GM21526 (cell line): Measurements from ENCODE around the gene ABCC9.
"Not testable (repeated sequence)": the region's sequence is repeated elsewhere in the genome, so short reads cannot be mapped to it uniquely, and the experiment has no call there.

Experiments
- ATAC-seq: cut with Tn5 transposase; IDR thresholded peaks from one replicate; pipeline ENCODE4 v1.9.1; 2021; ENCODE audit warnings: moderate library complexity; ENCODE audit not compliant: unreplicated experiment, low FRiP score

The ABCC9 gene

DNA sequence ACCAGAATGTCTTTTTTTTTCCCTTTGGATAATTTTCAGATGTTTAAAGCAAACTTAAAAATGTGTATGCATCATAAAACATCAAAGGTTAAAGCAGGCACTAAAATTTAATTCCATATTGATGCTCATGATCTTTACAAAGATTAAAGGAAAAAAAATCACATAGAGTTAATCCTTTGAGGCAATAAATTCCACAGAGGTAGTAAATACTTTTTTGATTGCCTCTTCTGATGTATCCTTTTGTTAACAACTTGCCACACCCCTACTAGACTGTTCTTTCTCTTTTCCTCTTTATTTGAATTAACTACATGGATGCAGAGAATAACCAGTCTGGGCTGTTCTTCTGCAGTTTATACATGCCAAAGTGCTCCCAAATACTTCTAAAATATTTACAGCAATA, 121.5 kb downstream of the ABCC9 start:
- no peak for ATAC-seq

DNA sequence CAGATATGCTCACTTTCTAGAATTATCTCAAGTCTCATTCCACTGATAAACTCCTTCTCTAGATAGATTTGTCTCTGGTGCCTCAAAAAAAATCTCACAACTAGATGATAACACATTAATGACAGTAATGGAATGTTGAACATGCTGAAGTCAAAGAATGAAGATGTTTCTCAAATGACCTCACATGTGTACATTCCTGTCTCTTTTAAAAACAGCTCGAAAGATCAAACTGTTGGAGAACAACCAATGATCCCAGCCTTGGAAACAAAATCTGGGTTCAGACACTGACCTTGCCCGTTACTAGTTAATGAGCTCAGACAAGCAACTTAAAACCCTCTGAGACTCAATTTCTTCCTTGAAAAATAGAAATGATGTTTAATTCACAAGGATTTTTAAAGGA, 122.0 kb downstream of the ABCC9 start:
- ATAC-seq = no peak

DNA sequence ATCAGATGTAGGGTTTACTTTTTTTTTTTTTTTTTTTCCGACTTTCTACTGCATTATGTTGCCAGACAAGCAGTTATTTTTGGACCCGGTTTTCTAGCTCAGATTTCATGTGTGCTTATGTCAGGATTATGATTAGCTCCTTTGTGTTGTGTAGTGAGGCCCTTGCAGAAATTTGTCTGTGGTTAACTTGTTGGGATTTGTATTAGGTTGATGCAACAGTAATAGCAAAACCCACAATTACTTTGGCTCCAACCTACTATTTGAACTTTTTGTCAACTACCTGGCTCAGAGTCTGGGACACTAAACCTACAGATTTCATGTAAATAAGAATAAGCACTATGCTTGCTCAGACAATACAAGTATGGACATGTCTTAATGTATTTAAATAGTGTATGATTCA, 122.6 kb downstream of the ABCC9 start:
- ATAC-seq = no peak

DNA sequence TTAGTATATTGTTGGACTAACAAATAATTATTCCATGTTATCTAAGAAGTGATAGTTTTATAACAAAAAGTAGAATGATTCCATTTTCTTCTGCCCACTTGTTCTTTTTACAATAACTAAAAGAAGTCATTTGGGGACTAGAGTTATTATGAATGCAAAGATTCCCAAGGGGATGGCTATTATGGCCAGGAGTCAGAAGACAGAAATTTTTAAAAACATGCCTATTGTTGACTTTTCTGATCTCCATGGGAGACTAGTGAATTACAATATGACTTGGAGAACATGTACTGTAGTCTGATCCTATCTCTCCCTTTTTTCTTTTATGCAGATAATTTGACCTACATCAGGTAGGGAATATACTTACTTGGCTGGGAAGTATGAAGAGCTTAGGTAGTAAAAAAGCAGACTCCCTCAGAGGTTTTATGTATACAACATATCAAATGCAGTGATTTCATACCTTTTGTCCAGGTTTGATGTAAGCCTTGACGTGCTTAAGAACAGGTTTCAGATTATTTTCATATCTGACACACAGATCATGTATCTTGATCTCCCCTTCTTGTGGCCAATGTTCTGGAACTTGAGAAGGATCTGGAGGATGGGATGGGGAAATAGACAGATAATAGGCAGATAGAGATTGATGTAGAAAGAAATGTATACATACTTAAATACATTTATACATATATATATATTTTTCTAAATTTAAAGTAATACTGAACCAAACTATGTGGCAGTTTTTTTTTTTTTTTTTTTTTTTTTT, 125.7 kb downstream of the ABCC9 start:
- ATAC-seq = no peak

DNA sequence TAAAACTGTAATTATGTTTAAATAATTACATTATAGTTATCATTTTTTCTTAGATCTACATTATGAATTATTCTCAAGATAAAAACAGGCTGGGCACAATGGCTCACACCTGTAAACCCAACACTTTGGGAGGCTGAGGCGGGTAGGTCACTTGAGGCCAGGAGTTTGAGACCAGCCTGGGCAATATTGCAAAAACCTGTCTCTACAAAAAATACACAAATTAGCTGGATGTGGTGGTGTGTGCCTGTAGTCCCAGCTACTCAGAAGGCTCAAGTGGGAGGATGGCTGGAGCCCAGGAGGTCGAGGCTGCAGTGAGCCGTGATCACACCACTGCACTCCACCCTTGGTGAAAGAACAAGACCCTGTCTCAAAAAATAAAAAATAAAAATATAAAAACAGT, 126.4 kb downstream of the ABCC9 start:
- no peak for ATAC-seq

DNA sequence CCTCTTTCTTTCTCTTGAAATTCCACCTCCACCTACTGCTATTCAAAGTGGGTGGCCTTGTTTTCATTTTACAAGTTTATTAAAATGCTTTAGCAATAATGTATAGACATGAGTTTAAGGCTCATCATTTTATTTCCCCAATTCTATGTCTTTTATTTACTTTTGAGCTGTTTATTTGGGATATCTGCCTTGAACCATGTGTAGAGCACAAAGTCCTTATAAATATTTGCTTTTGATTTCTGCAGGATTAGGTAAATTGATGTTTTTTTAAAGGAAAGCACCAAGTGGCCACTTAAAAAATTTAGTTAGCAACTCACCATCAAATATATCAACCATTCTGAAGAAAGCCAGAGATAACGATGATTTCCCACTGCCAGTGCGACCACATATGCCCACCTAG, 126.9 kb downstream of the ABCC9 start:
- ATAC-seq = no peak

DNA sequence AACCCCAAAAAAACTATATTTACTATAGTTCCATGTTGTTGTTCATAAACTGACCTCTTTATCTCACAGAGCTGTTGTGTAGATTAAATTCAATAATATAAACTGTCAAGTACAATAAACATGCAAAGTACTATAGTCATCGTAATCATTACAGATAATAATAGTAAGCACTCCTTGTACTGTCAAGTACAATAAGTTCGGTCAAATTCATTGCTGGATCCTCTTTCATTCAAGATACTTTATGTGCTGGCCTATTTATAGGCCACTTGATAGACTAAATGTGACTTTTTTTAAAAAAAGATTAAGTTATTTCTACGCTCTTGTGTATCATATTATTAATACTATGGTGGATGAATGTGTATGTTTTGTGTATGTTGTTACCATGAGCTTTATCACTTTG, 127.5 kb downstream of the ABCC9 start:
- ATAC-seq = no peak

- ATAC-seq = no peak
Observed at GRCh38 chr12:21813125-21813524, 128.1 kb downstream of the ABCC9 start.

GRCh38 chr12:21812340-21812739, 128.9 kb downstream of the ABCC9 start:
- ATAC-seq = not testable (repeated sequence)

DNA sequence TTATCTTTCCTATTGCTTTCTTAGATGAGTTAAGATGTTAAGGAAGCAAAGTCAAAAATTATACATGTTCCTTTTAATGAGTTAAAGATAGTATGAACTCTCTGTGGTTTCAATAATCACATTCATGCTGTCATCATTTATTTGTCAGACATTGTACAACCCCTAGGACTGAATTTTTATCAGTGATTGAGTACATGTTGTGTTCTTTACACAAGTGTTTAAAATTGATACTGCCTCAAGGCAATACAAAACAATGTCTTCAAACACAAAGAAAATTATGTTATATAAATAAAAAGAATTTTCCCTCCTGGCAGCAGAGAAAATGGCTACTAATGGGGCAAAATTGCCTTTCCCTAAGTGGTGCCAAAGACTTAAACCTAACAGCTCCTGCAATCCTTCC, 132.1 kb downstream of the ABCC9 start:
- no peak for ATAC-seq

- ATAC-seq = no peak
Observed at GRCh38 chr12:21806255-21806654, 135.0 kb downstream of the ABCC9 start.

DNA sequence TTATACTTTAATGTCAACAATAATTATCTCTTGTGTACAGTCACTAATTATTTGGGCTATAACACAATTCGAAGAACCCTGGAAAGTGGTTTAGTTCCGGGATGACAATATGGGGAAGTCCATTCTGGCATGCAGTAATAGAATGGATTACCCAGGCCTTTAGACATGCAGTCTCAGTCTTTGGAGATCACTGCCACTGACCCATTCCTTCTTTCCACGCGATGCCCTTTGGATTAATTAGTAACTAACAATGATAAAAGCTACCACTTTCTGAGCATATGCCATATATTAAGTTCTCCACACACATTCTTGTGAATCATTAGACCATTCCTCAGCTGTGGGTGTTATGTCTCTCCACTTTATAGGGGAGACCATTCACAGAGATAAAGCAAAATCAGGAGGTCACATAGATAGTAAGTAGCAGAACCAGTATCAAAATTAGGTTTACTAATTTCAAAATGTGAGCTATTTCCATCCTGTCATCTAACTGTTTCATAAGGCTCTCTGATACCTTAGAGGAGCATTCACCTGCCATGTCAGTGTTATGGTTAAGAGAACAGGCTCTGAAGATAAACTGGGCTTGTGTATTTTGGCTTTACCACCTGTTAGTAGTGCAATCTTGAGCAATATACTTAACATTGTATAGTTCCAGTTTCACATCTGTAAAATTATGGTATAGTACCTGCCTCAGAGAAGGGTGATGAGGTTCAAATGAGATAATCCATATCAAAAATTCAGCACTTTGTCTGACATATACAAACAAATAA, 139.5 kb downstream of the ABCC9 start:
- ATAC-seq = no peak

DNA sequence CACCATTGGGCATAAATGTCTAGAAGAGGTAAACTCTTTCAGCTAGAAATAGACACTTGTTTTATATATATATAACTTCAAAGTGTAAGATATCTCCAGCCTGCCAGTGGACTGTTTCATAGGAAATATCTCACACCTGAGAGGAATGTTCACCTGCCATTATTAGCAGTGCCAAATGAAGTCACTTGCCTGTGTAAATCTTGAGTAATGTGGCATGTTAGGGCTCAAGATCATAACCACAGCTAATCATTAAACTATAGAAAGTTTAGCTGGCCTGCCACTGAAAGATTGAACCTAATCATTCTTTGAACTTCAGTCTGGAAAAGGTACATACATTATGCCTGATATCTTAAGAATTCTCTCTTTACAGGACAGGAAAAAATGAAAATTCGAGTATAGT, 141.2 kb downstream of the ABCC9 start:
- ATAC-seq = no peak

- ATAC-seq = no peak
Observed at GRCh38 chr12:21797539-21797938, 143.7 kb downstream of the ABCC9 start.

DNA sequence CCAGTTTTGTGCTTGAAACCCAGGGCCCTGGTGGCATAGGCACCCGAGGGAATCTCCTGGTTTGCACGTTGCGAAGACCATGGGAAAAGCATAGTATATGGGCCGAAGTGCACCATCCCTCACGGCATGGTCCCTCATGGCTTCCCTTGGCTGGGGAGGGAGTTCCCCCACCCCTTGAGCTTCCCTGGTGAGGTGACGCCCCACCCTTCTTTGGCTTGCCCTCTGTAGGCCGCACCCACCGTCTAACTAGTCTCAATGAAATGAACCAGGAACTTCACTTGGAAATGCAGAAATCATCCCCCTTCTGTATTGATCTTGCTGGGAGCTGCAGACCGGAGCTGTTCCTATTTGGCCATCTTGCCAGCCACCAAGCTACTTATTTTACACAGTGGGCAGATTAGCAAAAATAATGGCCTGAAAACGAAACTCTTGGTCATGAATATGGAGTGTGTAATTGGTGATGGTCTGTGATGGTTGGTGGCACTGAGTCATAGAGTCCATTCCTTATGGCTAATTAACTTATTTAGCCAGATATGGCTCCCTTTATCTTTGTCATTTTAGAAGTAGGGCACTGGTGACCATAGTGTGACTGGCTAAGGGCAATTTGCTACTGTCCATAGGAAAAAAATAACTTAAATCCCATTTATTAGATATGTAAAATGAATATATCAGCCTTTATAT, 145.4 kb downstream of the ABCC9 start:
- no peak for ATAC-seq

GRCh38 chr12:21794807-21795595, 146.2 kb downstream of the ABCC9 start:
- ATAC-seq = not testable (repeated sequence)

GRCh38 chr12:21789687-21790086, 151.5 kb downstream of the ABCC9 start:
- ATAC-seq = not testable (repeated sequence)

DNA sequence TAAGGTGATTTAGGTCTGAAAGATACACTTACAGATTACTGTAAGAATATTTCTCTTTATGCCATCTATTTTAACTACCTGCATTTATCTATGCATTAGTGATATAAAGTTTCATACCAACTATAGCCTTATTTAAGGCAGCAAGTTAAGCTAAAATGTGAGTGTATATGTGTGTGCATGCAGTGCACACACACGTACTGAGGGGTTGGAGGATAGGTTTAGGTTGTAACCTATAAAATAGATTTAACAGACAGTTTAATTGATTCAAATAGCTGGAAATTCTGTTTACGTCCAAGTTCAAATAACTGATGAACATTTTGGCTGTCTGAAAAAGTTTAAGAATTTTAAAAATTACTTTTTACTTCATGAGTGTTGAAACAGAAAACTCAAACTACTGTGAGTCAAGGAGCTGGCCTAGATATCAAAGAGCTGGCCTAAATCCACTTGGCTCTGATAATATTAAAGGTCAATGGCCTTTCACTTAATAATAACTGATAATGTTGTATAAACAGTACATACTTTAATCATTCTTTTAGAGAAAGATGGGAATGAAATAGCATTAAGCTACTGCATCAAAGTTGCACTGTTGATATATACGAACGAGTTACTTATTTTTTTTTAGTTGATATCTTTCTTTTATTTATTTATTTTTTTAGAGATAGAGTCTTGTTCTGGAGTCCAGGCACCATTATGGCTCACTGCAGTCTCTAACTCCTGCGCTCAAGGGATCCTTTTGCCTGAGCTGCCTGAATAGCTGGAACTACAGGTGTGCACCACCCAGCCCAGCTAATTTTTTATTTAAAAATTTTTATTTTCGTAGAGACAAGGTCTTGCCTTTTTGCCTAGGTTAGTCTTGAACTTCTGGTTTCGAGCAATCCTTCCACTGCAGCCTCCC, 152.9 kb downstream of the ABCC9 start:
- ATAC-seq = no peak

- ATAC-seq = no peak
Observed at GRCh38 chr12:21786041-21786531, 155.1 kb downstream of the ABCC9 start.

DNA sequence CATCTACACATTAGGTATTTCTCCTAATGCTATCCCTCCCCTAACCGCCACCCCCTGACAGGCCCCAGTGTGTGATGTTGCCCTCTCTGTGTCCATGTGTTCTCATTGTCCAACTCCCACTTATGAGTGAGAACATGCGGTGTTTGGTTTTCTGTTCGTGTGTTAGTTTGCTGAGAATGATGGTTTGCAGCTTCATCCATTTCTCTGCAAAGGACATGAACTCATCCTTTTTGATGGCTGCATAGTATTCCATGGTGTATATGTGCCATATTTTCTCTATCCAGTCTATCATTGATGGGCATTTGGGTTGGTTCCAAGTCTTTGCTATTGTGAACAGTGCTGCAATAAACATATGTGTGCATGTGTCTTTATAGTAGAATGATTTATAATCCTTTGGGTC, 158.5 kb downstream of the ABCC9 start:
- ATAC-seq = not testable (repeated sequence)
